Esophagus squamous epithelium (tissue), 4 donors: ENCODE results near the gene SLC5A11.

Experiments
- POLR2A ChIP-seq, 4 donors: fragments of 450-650 bp; IDR thresholded peaks; one replicate each; pipeline ENCODE4 v1.6.1; 2017; ENCODE audit warnings: antibody characterized with exemption in 4 of 4, mild to moderate bottlenecking in 4 of 4, moderate library complexity in 3 of 4
- TF ChIP-seq, protein P1 (sequence below), 6 experiments: fragments of 450-650 bp in 4 of 6; fragments of 200-600 bp in 2 of 6; sonication (generic) in 2 of 6; IDR thresholded peaks; one replicate each; pipeline ENCODE4 v1.5.1; 2016 to 2019; ENCODE audit warnings: antibody characterized with exemption in 6 of 6, mild to moderate bottlenecking in 4 of 6, moderate library complexity in 4 of 6

DNA sequence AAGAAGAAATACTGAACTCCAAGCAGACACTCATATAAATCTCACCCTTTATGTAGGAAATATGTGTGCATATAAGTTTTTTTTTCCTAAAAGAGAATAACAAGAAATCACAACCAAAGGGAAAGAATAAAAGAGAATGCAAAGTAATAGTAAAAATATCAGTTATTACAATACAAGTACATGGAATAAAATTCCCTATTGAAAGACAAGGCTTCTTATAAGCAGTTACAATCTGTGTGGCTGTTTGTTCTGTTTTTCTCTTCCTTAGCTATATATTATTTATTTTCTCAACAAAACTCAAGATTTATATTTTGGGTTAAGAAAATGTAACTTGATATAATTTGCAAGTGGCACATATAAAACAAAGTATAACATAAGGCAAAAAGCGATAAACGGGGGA lies 41.7 kb downstream of the SLC5A11 start:
- TF ChIP-seq, protein P1, sequence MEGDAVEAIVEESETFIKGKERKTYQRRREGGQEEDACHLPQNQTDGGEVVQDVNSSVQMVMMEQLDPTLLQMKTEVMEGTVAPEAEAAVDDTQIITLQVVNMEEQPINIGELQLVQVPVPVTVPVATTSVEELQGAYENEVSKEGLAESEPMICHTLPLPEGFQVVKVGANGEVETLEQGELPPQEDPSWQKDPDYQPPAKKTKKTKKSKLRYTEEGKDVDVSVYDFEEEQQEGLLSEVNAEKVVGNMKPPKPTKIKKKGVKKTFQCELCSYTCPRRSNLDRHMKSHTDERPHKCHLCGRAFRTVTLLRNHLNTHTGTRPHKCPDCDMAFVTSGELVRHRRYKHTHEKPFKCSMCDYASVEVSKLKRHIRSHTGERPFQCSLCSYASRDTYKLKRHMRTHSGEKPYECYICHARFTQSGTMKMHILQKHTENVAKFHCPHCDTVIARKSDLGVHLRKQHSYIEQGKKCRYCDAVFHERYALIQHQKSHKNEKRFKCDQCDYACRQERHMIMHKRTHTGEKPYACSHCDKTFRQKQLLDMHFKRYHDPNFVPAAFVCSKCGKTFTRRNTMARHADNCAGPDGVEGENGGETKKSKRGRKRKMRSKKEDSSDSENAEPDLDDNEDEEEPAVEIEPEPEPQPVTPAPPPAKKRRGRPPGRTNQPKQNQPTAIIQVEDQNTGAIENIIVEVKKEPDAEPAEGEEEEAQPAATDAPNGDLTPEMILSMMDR (IDR thresholded peaks at IDR 0.05) = no peak
- no peak for TF ChIP-seq POLR2A (IDR thresholded peaks at IDR 0.05)
